Thoracic aorta (tissue), 2 donors: Measurements from ENCODE around the gene FGD4. TPM values are rescaled to one million over a fixed set of nuclear protein-coding genes. Genes with fewer than 3 reads are reported as not detected.

Experiments used
- ATAC-seq: fragments of 150-250 bp; one replicate; pipeline ENCODE4 v1.8.0; 2017; ENCODE audit warnings: low read depth; ENCODE audit not compliant: insufficient number of reproducible peaks, low FRiP score
- DNase-seq: peaks from one replicate; pipeline ENCODE4 v3.0.0-alpha.2; 2020; ENCODE audit warnings: low spot score
- H3K27ac ChIP-seq, 2 donors: fragments of 200-600 bp; sonication (generic); 1 replicate in 1 of 2; 2 replicates in 1 of 2; pipeline ENCODE4 v1.5.1; 2016; ENCODE audit warnings: mild to moderate bottlenecking in 2 of 2, moderate library complexity in 2 of 2
- H3K27me3 ChIP-seq: fragments of 200-600 bp; sonication (generic); replicated peaks from 2 replicates; pipeline ENCODE4 v1.6.0; 2016; ENCODE audit warnings: mild to moderate bottlenecking; ENCODE audit not compliant: insufficient read depth
- H3K36me3 ChIP-seq: fragments of 200-600 bp; sonication (generic); one replicate; pipeline ENCODE4 v1.5.1; 2016
- H3K4me1 ChIP-seq, 2 donors: fragments of 200-600 bp; sonication (generic); 1 replicate in 1 of 2; 2 replicates in 1 of 2; pipeline versions ENCODE4 v1.5.1 to v1.6.0; 2016; ENCODE audit warnings: low read depth in 2 of 2, mild to moderate bottlenecking in 1 of 2; ENCODE audit not compliant: control insufficient read depth in 1 of 2
- H3K4me3 ChIP-seq: fragments of 200-600 bp; sonication (generic); 2 replicates; pipeline ENCODE4 v1.5.1; 2016; ENCODE audit warnings: mild to moderate bottlenecking
- H3K9me3 ChIP-seq: fragments of 200-600 bp; sonication (generic); 2 replicates; pipeline ENCODE4 v1.5.1; 2016
- total RNA-seq, 2 donors: library from RNA; depleted of rRNA; stranded (reverse); fragments of >200 nt; gene quantifications; one replicate each; pipeline versions ENCODE4 v1.1.0 to v1.2.3, GENCODE V29; 2016
- TF ChIP-seq, protein P1 (sequence below): fragments of 200-600 bp; sonication (generic); IDR thresholded peaks from one replicate; pipeline ENCODE4 v1.5.1; 2019; ENCODE audit warnings: antibody characterized with exemption

FGD4 gene
- total RNA-seq, 2 donors from 2014 or later, result 52.7 to 61.6 TPM

DNA sequence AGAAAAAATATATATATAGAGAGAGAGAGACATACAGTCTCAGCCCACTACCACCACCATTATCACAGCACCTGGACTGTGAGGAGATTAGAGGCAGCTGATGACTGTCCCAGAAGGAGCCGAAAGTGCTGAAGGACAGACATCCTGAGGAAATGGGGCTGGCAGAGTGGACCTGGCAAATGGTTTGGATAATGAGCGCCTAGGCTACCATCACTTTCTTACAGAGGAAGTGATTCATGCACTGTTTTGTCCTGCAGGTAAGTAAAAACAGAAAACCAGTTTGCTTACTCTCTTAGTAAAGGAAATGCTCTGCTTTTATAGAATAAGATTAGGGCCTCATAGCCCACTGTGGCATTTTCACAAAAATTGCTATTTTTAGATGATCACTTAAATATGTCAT lies 251.2 kb downstream of the FGD4 start:
- H3K27me3 ChIP-seq, result no peaks in the 10 kb centered on the region
- TF ChIP-seq, protein P1, sequence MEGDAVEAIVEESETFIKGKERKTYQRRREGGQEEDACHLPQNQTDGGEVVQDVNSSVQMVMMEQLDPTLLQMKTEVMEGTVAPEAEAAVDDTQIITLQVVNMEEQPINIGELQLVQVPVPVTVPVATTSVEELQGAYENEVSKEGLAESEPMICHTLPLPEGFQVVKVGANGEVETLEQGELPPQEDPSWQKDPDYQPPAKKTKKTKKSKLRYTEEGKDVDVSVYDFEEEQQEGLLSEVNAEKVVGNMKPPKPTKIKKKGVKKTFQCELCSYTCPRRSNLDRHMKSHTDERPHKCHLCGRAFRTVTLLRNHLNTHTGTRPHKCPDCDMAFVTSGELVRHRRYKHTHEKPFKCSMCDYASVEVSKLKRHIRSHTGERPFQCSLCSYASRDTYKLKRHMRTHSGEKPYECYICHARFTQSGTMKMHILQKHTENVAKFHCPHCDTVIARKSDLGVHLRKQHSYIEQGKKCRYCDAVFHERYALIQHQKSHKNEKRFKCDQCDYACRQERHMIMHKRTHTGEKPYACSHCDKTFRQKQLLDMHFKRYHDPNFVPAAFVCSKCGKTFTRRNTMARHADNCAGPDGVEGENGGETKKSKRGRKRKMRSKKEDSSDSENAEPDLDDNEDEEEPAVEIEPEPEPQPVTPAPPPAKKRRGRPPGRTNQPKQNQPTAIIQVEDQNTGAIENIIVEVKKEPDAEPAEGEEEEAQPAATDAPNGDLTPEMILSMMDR, result no peak
- no peak overlapping the region for H3K4me3 ChIP-seq
- no peak overlapping the region for H3K27ac ChIP-seq
- H3K4me1 ChIP-seq, result no peaks in the 10 kb centered on the region
- DNase-seq, result no peak
- no peaks in the 10 kb centered on the region for H3K36me3 ChIP-seq
- H3K9me3 ChIP-seq, result no peaks in the 10 kb centered on the region
- no peak for ATAC-seq

DNA sequence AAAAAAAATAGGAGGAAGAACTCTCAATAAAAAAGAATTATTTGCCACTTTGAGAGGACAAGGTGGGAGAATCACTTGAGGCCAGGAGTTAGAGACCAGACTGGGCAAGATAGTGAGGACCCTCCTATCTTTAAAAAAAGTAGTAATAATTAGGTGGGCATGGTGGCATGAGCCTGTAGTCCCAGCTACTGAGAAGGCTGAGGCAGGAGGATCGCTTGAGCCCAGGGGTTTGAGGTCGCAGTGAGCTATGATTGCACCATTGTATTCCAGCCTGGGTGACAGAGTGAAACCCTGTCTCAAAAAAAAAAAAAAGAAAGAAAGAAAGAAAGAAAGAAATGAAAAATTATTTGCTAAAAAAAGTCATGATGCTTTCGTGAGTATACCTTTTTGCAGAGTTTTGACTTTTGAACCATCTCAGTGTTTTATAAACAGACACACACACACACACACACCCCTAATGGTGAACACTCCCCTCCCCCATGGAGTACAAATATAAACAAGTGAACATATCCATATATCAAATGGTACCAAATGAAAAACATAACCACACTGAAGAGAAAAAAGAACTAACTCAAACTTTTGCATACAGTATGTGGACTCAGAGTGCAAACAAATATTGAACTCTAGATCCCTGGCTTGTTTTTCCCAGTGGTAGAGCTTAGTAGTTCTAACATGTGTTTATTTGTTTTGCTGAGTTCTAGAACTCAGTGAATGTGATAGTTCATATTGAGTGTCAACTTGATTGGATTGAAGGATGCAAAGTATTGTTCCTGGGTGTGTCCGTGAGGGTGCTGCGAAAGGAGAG lies 252.0 kb downstream of the FGD4 start:
- ATAC-seq (no peak), DNase-seq (no peak)
- Histone ChIP-seq H3K9me3 (no peaks in the 10 kb centered on the region), H3K27ac (no peak overlapping the region), H3K4me3 (no peak overlapping the region), H3K36me3 (no peaks in the 10 kb centered on the region), H3K4me1 (no peaks in the 10 kb centered on the region), H3K27me3 (no peaks in the 10 kb centered on the region)
- TF ChIP-seq, protein P1, result no peak

- ATAC-seq (no peak), DNase-seq (no peak)
- H3K27me3 ChIP-seq, result no peaks in the 10 kb centered on the region
Observed at GRCh38 chr12:32651956-32652210, 252.5 kb downstream of the FGD4 start.

GRCh38 chr12:32659908-32660440 lies 260.6 kb downstream of the FGD4 start:
- DNase-seq, result no peak
- H3K4me3 ChIP-seq, result no peak overlapping the region
- ATAC-seq, result no peak
- no peaks in the 10 kb centered on the region for H3K9me3 ChIP-seq
- H3K27ac ChIP-seq, result no peak overlapping the region
- H3K27me3 ChIP-seq, result no peaks in the 10 kb centered on the region
- peaks cover 0 to 4% of the 10 kb centered on the region in 2 donors for H3K4me1 ChIP-seq
- no peaks in the 10 kb centered on the region for H3K36me3 ChIP-seq
- TF ChIP-seq, protein P1, result no peak

More at GRCh38 chr12:32651956-32652210, 252.5 kb downstream of the FGD4 start:
- TF ChIP-seq, protein P1, result no peak
- no peaks in the 10 kb centered on the region for H3K4me1 ChIP-seq
- H3K9me3 ChIP-seq, result no peaks in the 10 kb centered on the region
- no peak overlapping the region for H3K27ac ChIP-seq
- H3K36me3 ChIP-seq, result no peaks in the 10 kb centered on the region
- H3K4me3 ChIP-seq, result no peak overlapping the region

GRCh38 chr12:32661706-32662105 lies 262.3 kb downstream of the FGD4 start:
- no peak overlapping the region for H3K4me3 ChIP-seq
- TF ChIP-seq, protein P1, result no peak
- no peaks in the 10 kb centered on the region for H3K27me3 ChIP-seq
- DNase-seq (no peak), ATAC-seq (no peak)
- H3K27ac ChIP-seq, result no peak overlapping the region
- H3K9me3 ChIP-seq, result no peaks in the 10 kb centered on the region
- H3K4me1 ChIP-seq, result peaks cover 0 to 4% of the 10 kb centered on the region in 2 donors
- no peaks in the 10 kb centered on the region for H3K36me3 ChIP-seq
